ENCODE data around the gene SIAH1. TPM values are rescaled to one million over a fixed set of nuclear protein-coding genes. Genes with fewer than 3 reads are reported as not detected.

Gene SIAH1
- total RNA-seq, 1 experiment from 2014 or later, result 22.7 TPM

GRCh38 chr16:48310908-48311641 lies 74.1 kb downstream of the SIAH1 start:
- H3K27ac ChIP-seq (ENCODE audit: low read depth, low read length), result no peak overlapping the region
- no peaks in the 10 kb centered on the region for H3K36me3 ChIP-seq (ENCODE audit: control insufficient read depth in 1 of 2, insufficient read depth in 2 of 2, low read length in 2 of 2)
- H3K4me1 ChIP-seq (ENCODE audit: control insufficient read depth in 1 of 2, insufficient read depth in 2 of 2, low read length in 2 of 2), result no peaks in the 10 kb centered on the region
- H3K9ac ChIP-seq (ENCODE audit: low read length), result no peak overlapping the region
- H3K4me3 ChIP-seq (replicated peaks in 1 of 2; ENCODE audit: low read depth in 1 of 2, low read length in 2 of 2), result no peak overlapping the region
- no peaks in the 10 kb centered on the region for H3K9me2 ChIP-seq (ENCODE audit: insufficient read depth)
- no peaks in the 10 kb centered on the region for H3K27me3 ChIP-seq (ENCODE audit: insufficient read depth, low read length)
- ChIA-PET RAD21 (ENCODE audit: low non-redundant PET in 1 of 2, low total read pairs in 2 of 2, uncharacterized antibody in 2 of 2, unreplicated experiment in 2 of 2) (interaction anchor here in 1 of 2 experiments (0.7 kb wide), 1 partner anchor 60 kb away, joined by 3 read pairs; no protein-coding TSS in a partner anchor), CTCF (no interaction called here), POLR2A (interaction anchor here (0.6 kb wide), 1 partner anchor 21 kb away, joined by 3 read pairs; no protein-coding TSS in a partner anchor)
- peaks cover 0 to 5% of the 10 kb centered on the region in 2 experiments; a peak in 1 of 4 replicates for H3K9me3 ChIP-seq (ENCODE audit: control insufficient read depth in 1 of 2, insufficient read depth in 1 of 2, low read depth in 1 of 2, low read length in 2 of 2)
- H4K20me1 ChIP-seq (ENCODE audit: insufficient read depth), result no peaks in the 10 kb centered on the region
- no peaks in the 10 kb centered on the region; the same call in 1 of the 2 replicates for H3K79me2 ChIP-seq (ENCODE audit: insufficient read depth, low read length)
- no peak overlapping the region for H3K4me2 ChIP-seq (ENCODE audit: low read length)
- intact Hi-C loops (cut with micrococcal nuclease), result no loop called here
- TF ChIP-seq SP1 (IDR thresholded peaks at IDR 0.05; ENCODE audit: low read depth) (no peak), ELF1 (IDR thresholded peaks at IDR 0.05; ENCODE audit: borderline replicate concordance, low read depth) (no peak), ZFX (IDR thresholded peaks at IDR 0.05) (no peak), CEBPB (IDR thresholded peaks at IDR 0.05; ENCODE audit: low read depth) (no peak), EZH2phosphoT487 (IDR thresholded peaks at IDR 0.05; ENCODE audit: borderline replicate concordance) (no peak), ZBTB33 (IDR thresholded peaks at IDR 0.05; ENCODE audit: extremely low read depth, insufficient replicate concordance, low read length) (no peak), EZH2 (IDR thresholded peaks at IDR 0.05) (no peak), SRF (IDR thresholded peaks at IDR 0.05; ENCODE audit: low read depth) (no peak), ATF3 (IDR thresholded peaks at IDR 0.05) (no peak), JUND (IDR thresholded peaks at IDR 0.05) (no peak), POLR2AphosphoS5 (IDR thresholded peaks at IDR 0.05; ENCODE audit: low read depth, low read length) (no peak), YY1 (IDR thresholded peaks at IDR 0.05; ENCODE audit: extremely low read depth, insufficient replicate concordance, low read depth, low read length) (no peak), RAD21 (IDR thresholded peaks at IDR 0.05; ENCODE audit: low read depth) (no peak), FOSL1 (IDR thresholded peaks at IDR 0.05; ENCODE audit: low read depth) (no peak), CBX3 (IDR thresholded peaks at IDR 0.05; ENCODE audit: low read depth) (no peak)
- TF ChIP-seq, protein P1, sequence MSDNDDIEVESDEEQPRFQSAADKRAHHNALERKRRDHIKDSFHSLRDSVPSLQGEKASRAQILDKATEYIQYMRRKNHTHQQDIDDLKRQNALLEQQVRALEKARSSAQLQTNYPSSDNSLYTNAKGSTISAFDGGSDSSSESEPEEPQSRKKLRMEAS (IDR thresholded peaks at IDR 0.05), result no peak
- TF ChIP-seq, protein P2, sequence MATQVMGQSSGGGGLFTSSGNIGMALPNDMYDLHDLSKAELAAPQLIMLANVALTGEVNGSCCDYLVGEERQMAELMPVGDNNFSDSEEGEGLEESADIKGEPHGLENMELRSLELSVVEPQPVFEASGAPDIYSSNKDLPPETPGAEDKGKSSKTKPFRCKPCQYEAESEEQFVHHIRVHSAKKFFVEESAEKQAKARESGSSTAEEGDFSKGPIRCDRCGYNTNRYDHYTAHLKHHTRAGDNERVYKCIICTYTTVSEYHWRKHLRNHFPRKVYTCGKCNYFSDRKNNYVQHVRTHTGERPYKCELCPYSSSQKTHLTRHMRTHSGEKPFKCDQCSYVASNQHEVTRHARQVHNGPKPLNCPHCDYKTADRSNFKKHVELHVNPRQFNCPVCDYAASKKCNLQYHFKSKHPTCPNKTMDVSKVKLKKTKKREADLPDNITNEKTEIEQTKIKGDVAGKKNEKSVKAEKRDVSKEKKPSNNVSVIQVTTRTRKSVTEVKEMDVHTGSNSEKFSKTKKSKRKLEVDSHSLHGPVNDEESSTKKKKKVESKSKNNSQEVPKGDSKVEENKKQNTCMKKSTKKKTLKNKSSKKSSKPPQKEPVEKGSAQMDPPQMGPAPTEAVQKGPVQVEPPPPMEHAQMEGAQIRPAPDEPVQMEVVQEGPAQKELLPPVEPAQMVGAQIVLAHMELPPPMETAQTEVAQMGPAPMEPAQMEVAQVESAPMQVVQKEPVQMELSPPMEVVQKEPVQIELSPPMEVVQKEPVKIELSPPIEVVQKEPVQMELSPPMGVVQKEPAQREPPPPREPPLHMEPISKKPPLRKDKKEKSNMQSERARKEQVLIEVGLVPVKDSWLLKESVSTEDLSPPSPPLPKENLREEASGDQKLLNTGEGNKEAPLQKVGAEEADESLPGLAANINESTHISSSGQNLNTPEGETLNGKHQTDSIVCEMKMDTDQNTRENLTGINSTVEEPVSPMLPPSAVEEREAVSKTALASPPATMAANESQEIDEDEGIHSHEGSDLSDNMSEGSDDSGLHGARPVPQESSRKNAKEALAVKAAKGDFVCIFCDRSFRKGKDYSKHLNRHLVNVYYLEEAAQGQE (IDR thresholded peaks at IDR 0.05; ENCODE audit: low read depth), result no peak
- ATAC-seq (no peak), DNase-seq (ENCODE audit: low read depth, low spot score) (no peak)
- no TSS peak for BruUV-seq (replicated peaks)
- no peak overlapping the region for H2AFZ ChIP-seq (ENCODE audit: low read depth, low read length, poor library complexity, severe bottlenecking)
